ENCODE measurements around the gene BBS2. TPM values are rescaled to one million over a fixed set of nuclear protein-coding genes. Genes with fewer than 3 reads are reported as not detected.

The BBS2 gene
- polyA plus RNA-seq, 2 of the 4 experiments (the other 2 are of a cell fraction), result 44.4 to 61.4 TPM

DNA sequence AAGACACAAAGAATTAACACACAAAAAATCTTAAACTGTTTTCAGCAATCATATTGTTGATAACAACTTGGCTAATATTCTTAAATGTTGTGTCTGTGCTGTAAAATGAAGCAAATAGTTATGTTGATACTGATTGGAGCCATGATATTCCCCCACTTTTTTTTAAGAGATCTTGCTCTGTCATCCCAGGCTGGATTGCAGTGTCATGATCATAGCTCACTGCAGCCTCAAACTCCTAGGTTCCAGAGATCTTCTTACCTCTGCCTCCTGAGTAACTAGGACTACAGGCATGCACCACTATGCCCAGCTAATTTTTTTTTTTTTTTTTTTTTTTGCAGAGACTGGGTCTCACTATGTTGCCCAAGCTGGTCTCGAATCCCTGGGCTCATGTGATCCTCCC is 26.0 kb downstream of the BBS2 start:
- H3K4me1 ChIP-seq, result no peaks in the 10 kb centered on the region
- no peak overlapping the region for H3K4me3 ChIP-seq
- ATAC-seq (no peak), FAIRE-seq (no peak), DNase-seq (ENCODE audit: low read depth in 1 of 2, low spot score in 1 of 2) (no peak)
- 89% methylated on average over 1 of the region's 1 CpG for WGBS (ENCODE audit: missing lambda C conversion rate)
- no peak overlapping the region for H3K27ac ChIP-seq
- CTCF ChIA-PET, result no interaction called here
- H3K9me3 ChIP-seq, result no peaks in the 10 kb centered on the region
- POLR2A ChIA-PET, result no interaction called here
- H3K4me2 ChIP-seq, result no peak overlapping the region
- TF ChIP-seq, protein P1, sequence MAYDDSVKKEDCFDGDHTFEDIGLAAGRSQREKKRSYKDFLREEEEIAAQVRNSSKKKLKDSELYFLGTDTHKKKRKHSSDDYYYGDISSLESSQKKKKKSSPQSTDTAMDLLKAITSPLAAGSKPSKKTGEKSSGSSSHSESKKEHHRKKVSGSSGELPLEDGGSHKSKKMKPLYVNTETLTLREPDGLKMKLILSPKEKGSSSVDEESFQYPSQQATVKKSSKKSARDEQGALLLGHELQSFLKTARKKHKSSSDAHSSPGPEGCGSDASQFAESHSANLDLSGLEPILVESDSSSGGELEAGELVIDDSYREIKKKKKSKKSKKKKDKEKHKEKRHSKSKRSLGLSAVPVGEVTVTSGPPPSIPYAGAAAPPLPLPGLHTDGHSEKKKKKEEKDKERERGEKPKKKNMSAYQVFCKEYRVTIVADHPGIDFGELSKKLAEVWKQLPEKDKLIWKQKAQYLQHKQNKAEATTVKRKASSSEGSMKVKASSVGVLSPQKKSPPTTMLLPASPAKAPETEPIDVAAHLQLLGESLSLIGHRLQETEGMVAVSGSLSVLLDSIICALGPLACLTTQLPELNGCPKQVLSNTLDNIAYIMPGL (CRISPR knock-in tag; IDR thresholded peaks at IDR 0.05; ENCODE audit: borderline replicate concordance), result no peak
- TF ChIP-seq FOSB (CRISPR knock-in tag; IDR thresholded peaks at IDR 0.05) (no peak), MAFK (IDR thresholded peaks at IDR 0.05; ENCODE audit: partially characterized antibody) (no peak)

DNA sequence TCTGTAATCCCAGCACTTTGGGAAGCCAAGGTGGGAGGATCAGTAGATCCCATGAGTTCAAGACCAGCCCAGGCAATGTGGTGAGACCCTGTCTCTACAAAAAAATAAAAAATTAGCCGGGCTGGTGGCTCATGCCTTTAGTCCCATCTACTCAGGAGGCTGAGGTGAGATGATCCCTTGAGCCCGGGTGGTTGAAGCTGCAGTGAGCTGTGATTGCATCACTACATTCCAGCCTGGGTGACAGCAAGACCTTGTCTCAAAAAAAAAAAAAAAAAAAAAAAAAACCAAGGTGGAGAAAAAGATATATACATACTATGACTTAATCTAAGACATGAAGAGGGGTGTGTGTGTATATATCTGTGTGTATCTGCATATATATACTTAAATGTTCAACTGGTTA is 26.7 kb downstream of the BBS2 start:
- no peak overlapping the region for H3K4me3 ChIP-seq
- DNase-seq (ENCODE audit: low read depth in 1 of 2, low spot score in 1 of 2) (no peak), FAIRE-seq (no peak), ATAC-seq (no peak)
- WGBS (ENCODE audit: missing lambda C conversion rate), result 87% methylated on average over 2 of the region's 2 CpGs
- POLR2A ChIA-PET, result no interaction called here
- CTCF ChIA-PET, result no interaction called here
- TF ChIP-seq KDM1A (IDR thresholded peaks at IDR 0.05; ENCODE audit: low read depth), result no peak
- TF ChIP-seq FOXS1 (CRISPR knock-in tag; IDR thresholded peaks at IDR 0.05), result no peak
- no peak for TF ChIP-seq MAFK (IDR thresholded peaks at IDR 0.05; ENCODE audit: partially characterized antibody)
- TF ChIP-seq MAZ (IDR thresholded peaks at IDR 0.05; ENCODE audit: borderline replicate concordance, low read depth, low read length), result no peak
- TF ChIP-seq, protein P2, sequence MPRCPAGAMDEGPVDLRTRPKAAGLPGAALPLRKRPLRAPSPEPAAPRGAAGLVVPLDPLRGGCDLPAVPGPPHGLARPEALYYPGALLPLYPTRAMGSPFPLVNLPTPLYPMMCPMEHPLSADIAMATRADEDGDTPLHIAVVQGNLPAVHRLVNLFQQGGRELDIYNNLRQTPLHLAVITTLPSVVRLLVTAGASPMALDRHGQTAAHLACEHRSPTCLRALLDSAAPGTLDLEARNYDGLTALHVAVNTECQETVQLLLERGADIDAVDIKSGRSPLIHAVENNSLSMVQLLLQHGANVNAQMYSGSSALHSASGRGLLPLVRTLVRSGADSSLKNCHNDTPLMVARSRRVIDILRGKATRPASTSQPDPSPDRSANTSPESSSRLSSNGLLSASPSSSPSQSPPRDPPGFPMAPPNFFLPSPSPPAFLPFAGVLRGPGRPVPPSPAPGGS (IDR thresholded peaks at IDR 0.05), result no peak
- no peak for TF ChIP-seq TP53 (CRISPR knock-in tag; IDR thresholded peaks at IDR 0.05)
- TF ChIP-seq RCOR1 (IDR thresholded peaks at IDR 0.05; ENCODE audit: low read depth, low read length), result no peak
- no peak overlapping the region for H3K4me2 ChIP-seq
- no peaks in the 10 kb centered on the region for H3K9me3 ChIP-seq
- no peaks in the 10 kb centered on the region for H3K4me1 ChIP-seq
- no peak overlapping the region for H3K27ac ChIP-seq

DNA sequence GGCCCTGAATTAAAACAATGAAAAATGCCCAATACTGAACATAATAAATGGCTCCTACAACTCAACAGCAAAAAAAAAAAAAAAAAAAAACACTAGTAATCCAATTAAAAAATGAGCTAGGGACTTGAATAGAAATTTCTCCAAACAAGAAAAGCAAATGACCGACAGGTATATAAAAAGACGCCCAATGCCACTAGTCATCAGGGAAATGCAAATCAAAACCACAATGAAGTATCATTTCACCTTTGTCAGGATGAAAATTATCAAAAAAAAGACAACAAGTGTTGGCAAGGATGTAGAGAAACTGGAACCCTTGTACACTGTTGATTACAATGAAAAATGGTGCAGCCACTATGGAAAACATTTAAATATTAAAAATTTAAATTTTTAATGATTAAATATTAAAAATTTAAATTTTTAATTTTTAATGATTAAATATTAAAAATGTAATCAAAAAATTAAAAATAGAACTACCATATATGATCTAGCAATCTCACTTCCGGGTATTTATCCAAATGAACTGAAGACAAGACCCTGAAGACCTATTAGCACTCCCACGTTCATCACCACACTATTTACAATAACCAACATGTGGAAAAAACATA is 28.1 kb downstream of the BBS2 start:
- Histone ChIP-seq H3K4me3 (no peak overlapping the region), H3K27ac (no peak overlapping the region), H3K9me3 (no peaks in the 10 kb centered on the region), H3K4me1 (no peaks in the 10 kb centered on the region), H3K4me2 (no peak overlapping the region)
- no peak for DNase-seq (ENCODE audit: low read depth in 1 of 2, low spot score in 1 of 2)
- POLR2A ChIA-PET, result no interaction called here
- WGBS (ENCODE audit: missing lambda C conversion rate), result 93% methylated on average over 4 of the region's 4 CpGs
- no peak for FAIRE-seq
- TF ChIP-seq BHLHE40 (IDR thresholded peaks at IDR 0.05; ENCODE audit: low read depth, low read length) (no peak), POLR2AphosphoS2 (conservative IDR thresholded peaks at IDR 0.05; ENCODE audit: low read length) (no peak), RCOR1 (IDR thresholded peaks at IDR 0.05; ENCODE audit: low read depth, low read length) (no peak), KDM5A (IDR thresholded peaks at IDR 0.05) (no peak), MAFK (IDR thresholded peaks at IDR 0.05; ENCODE audit: partially characterized antibody) (no peak), CBX2 (IDR thresholded peaks at IDR 0.05; ENCODE audit: borderline replicate concordance, low read depth) (no peak), FOSB (CRISPR knock-in tag; IDR thresholded peaks at IDR 0.05) (no peak), JUN (IDR thresholded peaks at IDR 0.05) (no peak), EHMT2 (IDR thresholded peaks at IDR 0.05; ENCODE audit: low read depth) (no peak), HEYL (CRISPR knock-in tag; IDR thresholded peaks at IDR 0.05) (no peak), HOXB13 (CRISPR knock-in tag; IDR thresholded peaks at IDR 0.05; ENCODE audit: low read depth) (no peak), SREBF2 (IDR thresholded peaks at IDR 0.05) (no peak), HDAC2 (IDR thresholded peaks at IDR 0.05) (no peak), TFCP2L1 (CRISPR knock-in tag; IDR thresholded peaks at IDR 0.05) (no peak), POLR2A (IDR thresholded peaks at IDR 0.05; ENCODE audit: low read length) (no peak), RNF2 (IDR thresholded peaks at IDR 0.05; ENCODE audit: borderline replicate concordance, low read depth) (no peak)
- TF ChIP-seq, protein P3, sequence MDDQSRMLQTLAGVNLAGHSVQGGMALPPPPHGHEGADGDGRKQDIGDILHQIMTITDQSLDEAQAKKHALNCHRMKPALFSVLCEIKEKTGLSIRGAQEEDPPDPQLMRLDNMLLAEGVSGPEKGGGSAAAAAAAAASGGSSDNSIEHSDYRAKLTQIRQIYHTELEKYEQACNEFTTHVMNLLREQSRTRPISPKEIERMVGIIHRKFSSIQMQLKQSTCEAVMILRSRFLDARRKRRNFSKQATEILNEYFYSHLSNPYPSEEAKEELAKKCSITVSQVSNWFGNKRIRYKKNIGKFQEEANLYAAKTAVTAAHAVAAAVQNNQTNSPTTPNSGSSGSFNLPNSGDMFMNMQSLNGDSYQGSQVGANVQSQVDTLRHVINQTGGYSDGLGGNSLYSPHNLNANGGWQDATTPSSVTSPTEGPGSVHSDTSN (IDR thresholded peaks at IDR 0.05), result no peak
- TF ChIP-seq, protein P4, sequence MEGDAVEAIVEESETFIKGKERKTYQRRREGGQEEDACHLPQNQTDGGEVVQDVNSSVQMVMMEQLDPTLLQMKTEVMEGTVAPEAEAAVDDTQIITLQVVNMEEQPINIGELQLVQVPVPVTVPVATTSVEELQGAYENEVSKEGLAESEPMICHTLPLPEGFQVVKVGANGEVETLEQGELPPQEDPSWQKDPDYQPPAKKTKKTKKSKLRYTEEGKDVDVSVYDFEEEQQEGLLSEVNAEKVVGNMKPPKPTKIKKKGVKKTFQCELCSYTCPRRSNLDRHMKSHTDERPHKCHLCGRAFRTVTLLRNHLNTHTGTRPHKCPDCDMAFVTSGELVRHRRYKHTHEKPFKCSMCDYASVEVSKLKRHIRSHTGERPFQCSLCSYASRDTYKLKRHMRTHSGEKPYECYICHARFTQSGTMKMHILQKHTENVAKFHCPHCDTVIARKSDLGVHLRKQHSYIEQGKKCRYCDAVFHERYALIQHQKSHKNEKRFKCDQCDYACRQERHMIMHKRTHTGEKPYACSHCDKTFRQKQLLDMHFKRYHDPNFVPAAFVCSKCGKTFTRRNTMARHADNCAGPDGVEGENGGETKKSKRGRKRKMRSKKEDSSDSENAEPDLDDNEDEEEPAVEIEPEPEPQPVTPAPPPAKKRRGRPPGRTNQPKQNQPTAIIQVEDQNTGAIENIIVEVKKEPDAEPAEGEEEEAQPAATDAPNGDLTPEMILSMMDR (IDR thresholded peaks at IDR 0.05), result no peak
- TF ChIP-seq, protein P1 (CRISPR knock-in tag; IDR thresholded peaks at IDR 0.05; ENCODE audit: borderline replicate concordance), result no peak
- TF ChIP-seq, protein P5, sequence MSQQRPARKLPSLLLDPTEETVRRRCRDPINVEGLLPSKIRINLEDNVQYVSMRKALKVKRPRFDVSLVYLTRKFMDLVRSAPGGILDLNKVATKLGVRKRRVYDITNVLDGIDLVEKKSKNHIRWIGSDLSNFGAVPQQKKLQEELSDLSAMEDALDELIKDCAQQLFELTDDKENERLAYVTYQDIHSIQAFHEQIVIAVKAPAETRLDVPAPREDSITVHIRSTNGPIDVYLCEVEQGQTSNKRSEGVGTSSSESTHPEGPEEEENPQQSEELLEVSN (IDR thresholded peaks at IDR 0.05; ENCODE audit: borderline replicate concordance, low read depth), result no peak
- CTCF ChIA-PET, result no interaction called here
- no peak for ATAC-seq

Data from A549 (cell line).